EH (cell line): ENCODE measurements around the gene PPM1H.
"Not testable (repeated sequence)": the region's sequence is repeated elsewhere in the genome, so short reads cannot be mapped to it uniquely, and the experiment has no call there.

ENCODE experiments used
- DNase-seq: peaks from one replicate; pipeline ENCODE4 v3.0.0-alpha.2; 2015; ENCODE audit warnings: low read depth

Gene PPM1H

DNA sequence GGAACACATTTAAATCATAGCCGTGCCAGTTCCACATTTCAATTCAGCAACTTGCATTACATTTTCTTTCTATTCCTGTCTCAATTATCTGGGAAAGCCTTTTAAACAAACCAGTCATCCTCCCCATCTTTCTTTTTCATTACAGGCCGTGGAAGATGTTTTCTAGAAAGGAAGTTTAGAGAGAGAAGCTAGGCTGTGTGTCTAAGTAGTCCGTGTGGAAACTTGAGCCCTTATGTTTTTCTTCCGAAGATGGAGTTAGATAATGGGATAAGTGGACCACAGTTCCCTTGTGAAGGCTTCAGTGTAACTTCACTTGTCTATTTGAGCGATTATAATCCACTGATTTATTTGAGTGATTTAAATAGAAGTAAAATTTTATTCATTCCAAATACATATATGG, 12.4 kb upstream of the PPM1H start:
- DNase-seq = no peak

DNA sequence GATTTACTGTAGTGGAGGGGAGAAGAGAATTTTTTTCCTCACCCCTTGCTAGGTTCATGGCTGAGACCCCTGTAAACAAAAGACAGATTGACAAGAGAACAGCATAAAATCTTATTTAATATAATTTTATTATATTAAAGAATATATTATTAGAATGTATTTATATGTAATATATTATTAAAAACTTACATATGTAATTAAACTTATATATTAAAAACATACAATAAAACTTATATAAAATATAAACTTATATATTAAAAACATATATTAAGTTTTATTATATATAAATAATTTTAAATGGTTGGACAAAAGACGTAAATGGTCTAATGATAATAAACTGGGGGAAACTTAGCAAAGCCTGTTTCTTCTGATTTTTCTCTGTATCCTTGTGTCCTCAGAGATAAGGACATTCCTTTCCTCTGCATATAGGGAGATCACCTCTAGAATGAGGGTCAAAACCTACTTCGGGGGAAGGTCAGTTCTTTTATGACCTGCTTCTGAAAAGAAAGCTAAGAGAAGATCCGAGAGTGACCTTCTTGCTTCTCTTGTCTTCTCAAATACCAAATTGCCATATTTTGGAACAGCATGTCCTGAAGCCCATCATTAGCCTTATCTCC, 8.9 kb upstream of the PPM1H start:
- no peak for DNase-seq

DNA sequence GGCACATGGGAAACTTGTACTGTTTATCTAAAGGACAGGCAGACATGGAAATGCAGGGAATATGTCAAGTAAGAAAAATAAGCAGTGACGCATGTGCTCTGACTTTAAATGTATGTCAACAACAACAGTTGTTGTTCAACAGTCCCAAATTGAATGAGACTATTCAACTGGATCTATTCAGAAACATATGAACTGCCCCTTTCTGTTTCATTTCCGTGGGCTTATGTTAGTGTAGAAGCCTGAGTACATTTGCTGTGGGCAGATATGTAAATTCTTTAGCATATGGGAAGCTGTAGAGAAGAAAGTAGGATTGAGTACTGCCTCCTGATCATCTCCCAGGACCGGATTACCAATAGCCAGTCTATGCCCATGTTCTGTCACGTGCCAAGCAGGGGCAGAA, 7.4 kb upstream of the PPM1H start:
- DNase-seq = not testable (repeated sequence)

DNA sequence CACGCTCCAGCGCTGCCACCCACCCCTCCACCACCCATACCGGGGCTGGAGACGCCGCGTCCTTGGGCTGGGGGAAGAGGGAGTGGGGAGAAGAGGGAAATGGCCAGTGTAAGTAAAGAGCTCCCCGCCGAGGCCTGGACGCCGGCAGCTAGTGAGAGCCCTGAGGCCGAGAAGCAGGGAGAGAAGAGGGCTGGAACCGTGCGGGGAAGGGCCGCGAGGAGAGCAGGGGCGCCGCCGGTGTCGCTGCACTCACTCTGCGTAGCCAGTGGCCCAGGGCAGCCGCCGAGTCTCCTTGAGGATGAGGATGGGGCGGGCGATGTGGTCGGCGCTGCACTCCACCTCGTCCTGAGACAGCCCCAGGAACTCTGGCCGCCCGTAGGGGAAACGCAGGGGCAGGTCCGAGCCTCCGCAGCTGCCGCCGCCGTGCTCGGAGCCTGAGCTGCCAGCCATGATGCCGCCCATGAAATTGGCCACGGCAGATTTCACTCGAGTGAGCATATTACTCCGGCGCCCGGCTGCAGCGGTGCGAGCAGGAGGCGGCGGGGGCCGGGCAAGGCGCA, 631 bp downstream of the PPM1H start:
- peak; percentile 57 for DNase-seq

GRCh38 chr12:62933602-62934238, 1.2 kb downstream of the PPM1H start:
- DNase-seq = peak; percentile 24

DNA sequence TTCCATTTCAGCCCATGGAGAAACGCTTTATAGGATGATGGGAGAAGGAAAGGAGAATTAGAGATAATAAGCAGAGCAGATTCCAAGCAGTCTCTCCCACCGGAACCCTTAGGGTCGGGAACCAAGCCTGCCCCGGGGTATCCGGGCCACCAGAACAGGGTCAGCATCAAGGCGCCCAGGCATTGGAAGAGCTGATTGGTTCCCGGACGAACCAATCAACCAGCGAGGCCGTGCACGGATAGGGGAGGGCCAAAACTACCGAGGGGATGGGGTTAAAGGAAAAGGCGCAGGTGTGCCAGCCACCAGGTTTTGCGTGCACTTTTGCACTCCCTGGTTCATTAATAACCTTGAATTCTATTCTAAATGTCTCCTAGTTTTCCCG, 1.7 kb downstream of the PPM1H start:
- peak; percentile 43 for DNase-seq

DNA sequence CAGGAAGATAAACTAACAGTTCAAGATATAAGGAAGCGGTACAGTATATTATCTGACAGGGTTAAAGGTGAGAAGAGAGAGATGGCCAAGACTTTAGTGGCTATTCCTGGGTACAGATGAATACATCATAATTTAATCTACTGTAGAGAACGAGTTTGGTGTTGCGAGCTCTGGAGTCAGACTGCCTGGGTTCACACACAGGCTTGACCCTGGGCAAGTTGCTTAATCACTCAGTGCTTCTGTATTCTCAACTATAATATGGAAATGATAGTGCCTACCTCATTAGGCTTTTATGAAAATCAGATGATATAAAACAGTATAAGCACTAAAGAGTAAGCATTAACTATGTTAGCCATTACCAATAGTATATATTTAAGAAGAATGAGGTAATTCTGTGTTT, 3.5 kb downstream of the PPM1H start:
- no peak for DNase-seq

GRCh38 chr12:62930546-62931425, 4.2 kb downstream of the PPM1H start:
- peak; percentile 9 for DNase-seq

- DNase-seq = no peak
Measured at GRCh38 chr12:62928632-62929031, 6.3 kb downstream of the PPM1H start.

GRCh38 chr12:62925680-62926079, 9.3 kb downstream of the PPM1H start:
- no peak for DNase-seq

- no peak for DNase-seq
Measured at GRCh38 chr12:62924084-62924483, 10.9 kb downstream of the PPM1H start.

DNA sequence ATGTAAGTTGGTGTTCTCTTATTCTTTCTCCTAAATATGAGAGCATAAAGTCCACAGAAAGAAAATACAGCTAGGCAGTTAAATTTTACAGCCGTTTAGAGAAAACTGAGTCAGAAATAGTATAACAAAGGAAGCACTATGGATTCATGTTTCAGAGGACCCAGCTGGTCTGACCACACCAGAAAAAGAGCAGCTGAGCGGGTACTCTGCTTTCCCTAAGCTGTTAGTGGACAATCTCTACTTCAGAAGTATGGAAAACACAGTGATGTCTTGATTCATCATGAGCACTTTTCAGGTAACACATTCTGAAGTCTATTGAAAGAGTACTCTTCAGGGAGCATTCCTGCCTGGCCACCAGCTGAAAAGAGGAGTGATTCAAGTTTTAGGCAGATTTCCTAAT, 12.4 kb downstream of the PPM1H start:
- peak; percentile 29 for DNase-seq

DNA sequence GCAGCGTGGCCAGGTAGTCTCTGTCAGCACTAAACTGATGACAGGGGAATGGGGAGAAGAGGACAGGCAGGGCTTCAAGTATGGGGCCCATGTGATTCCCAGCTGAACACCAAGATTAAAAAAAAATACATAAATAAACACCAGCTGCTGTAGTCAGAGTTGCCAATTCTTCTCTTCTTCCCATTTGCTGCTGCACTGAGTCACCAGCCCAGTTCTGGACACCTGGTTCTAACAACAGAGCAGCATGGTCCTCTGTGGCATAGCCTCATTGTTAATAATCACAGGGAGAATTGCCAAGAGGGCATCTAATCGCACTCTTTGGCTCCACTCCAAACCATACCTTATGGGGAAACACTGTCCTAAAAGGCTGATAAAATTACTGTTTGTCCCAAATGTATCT, 15.1 kb downstream of the PPM1H start:
- DNase-seq = peak; percentile 72

- DNase-seq = peak; percentile 40
Measured at GRCh38 chr12:62917926-62918325, 17.0 kb downstream of the PPM1H start.

DNA sequence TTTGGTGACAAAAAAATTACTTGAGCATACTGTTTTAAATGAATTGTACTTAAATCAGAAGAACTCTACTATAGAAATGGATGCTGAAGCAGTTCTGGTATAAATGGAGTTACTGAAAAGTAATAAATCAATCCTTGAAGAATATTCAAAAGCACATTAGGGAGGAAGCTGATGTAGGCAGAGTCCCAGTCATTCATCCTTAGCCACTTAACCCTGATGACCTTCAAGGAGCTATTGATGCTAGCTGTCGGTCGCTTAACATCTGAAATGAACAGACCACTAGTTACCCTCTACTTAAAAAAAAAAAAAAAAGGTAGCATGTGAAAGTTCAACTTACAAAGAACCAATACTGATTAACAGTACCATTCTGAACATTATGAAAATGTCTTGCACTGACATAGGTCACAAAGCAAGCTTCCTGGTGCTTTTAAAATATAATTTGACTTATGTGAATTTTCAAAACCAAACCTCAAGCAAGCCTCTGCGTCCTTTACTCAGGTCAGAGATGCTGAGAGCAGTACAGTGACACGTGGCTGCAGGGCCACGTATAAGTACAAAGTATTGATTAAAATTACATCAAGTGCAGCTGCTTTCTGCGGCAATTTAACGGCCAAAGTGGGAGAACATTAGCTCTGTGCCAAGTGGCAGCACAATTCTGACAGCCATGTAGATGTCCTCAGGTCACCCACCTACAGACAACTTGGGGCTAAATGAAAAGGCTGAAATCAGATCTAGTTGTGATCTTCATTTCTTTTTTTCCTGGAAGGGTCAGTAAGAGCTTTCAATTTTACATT, 18.1 kb downstream of the PPM1H start:
- DNase-seq = no peak

DNA sequence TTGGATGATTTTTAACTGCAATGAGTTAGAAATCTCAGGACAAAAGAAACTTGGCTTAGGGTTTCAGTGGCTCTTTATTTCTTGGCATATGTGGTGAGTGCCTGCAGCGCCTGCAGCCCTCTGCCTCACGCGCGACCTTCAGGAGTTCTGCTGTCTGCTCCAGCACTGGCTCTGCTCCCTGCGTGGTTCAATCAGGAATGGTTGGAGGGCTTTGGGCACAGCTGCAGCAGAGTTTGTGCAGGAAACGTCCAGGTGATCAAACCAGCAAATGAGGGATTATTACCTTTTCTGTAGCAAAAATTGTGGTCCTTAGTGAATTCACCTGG, 19.8 kb downstream of the PPM1H start:
- DNase-seq = no peak

GRCh38 chr12:62914443-62915203, 20.3 kb downstream of the PPM1H start:
- DNase-seq = no peak

- no peak for DNase-seq
Measured at GRCh38 chr12:62913380-62913779, 21.6 kb downstream of the PPM1H start.

- no peak for DNase-seq
Measured at GRCh38 chr12:62912644-62913043, 22.3 kb downstream of the PPM1H start.

DNA sequence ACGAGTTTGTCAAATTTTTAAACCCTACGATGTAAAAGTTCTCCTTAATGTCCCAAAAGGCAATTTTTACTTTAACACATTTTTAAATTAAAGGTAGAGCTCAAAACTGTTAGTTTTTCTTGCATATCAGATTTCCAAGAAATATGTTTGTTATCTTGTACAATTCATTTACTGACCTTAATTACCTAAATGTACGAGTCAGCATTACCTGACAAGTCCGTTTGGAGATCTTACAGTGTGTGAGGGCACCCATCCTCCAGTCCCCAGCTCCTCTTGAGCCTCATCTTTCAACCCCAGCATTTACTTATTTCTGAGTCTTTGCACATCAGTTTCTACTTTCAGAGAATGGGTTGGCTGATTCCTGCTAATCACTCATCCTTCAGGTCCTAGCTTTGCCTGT, 23.7 kb downstream of the PPM1H start:
- DNase-seq = no peak

GRCh38 chr12:62910549-62911169, 24.3 kb downstream of the PPM1H start:
- DNase-seq = no peak
